DOHH2 (cell line): ENCODE measurements around the gene NDUFS3.
"Not testable (repeated sequence)": the region's sequence is repeated elsewhere in the genome, so short reads cannot be mapped to it uniquely, and the experiment has no call there.

Experiments used
- H3F3A ChIP-seq: fragments of 200-600 bp; sonication (generic), shearing (Covaris generic); 2 replicates; pipeline ENCODE4 v1.6.0; 2016; ENCODE audit warnings: antibody characterized with exemption, mild to moderate bottlenecking; ENCODE audit not compliant: control insufficient read depth, insufficient read depth
- H3K27ac ChIP-seq: fragments of 200-600 bp; sonication (generic); 2 replicates; pipeline ENCODE4 v1.5.1; 2014; ENCODE audit warnings: low read depth, mild to moderate bottlenecking, low read length, moderate library complexity
- H3K27me3 ChIP-seq: fragments of 200-600 bp; sonication (generic); 2 replicates; pipeline ENCODE4 v1.6.1; 2014; ENCODE audit warnings: mild to moderate bottlenecking, low read length, mixed read lengths; ENCODE audit not compliant: control insufficient read depth
- H3K36me3 ChIP-seq: fragments of 200-600 bp; sonication (generic); 2 replicates; pipeline ENCODE4 v1.6.1; 2014; ENCODE audit warnings: mild to moderate bottlenecking, low read length, moderate library complexity, mixed read lengths; ENCODE audit not compliant: control insufficient read depth
- H3K4me1 ChIP-seq: fragments of 200-600 bp; sonication (generic); 2 replicates; pipeline ENCODE4 v1.6.1; 2014; ENCODE audit warnings: mild to moderate bottlenecking, low read length, mixed read lengths; ENCODE audit not compliant: control insufficient read depth
- H3K4me2 ChIP-seq: fragments of 200-600 bp; sonication (generic); 2 replicates; pipeline ENCODE4 v1.6.0; 2014; ENCODE audit warnings: mild to moderate bottlenecking, low read length, moderate library complexity
- H3K4me3 ChIP-seq: fragments of 200-600 bp; sonication (generic); 2 replicates; pipeline ENCODE4 v1.5.1; 2014; ENCODE audit warnings: mild to moderate bottlenecking, low read length, mixed read lengths
- H3K79me2 ChIP-seq: fragments of 200-600 bp; sonication (generic); 2 replicates; pipeline ENCODE4 v1.6.1; 2014; ENCODE audit warnings: mild to moderate bottlenecking, low read length, mixed read lengths; ENCODE audit not compliant: control insufficient read depth
- H3K9me2 ChIP-seq: fragments of 200-600 bp; sonication (generic); replicated peaks from 2 replicates; pipeline ENCODE4 v1.6.1; 2014; ENCODE audit warnings: mild to moderate bottlenecking, low read length, mixed read lengths; ENCODE audit not compliant: control insufficient read depth
- H3K9me3 ChIP-seq: fragments of 200-600 bp; sonication (generic); 2 replicates; pipeline ENCODE4 v1.6.1; 2014; ENCODE audit warnings: antibody characterized with exemption, low read length, mixed read lengths; ENCODE audit not compliant: control insufficient read depth, insufficient read depth
- H4K20me1 ChIP-seq: fragments of 200-600 bp; sonication (generic); 2 replicates; pipeline ENCODE4 v1.6.0; 2014; ENCODE audit warnings: low read depth, mild to moderate bottlenecking, antibody characterized with exemption, low read length, moderate library complexity; ENCODE audit not compliant: control insufficient read depth, insufficient read depth
- CTCF ChIP-seq: fragments of 200-600 bp; sonication (generic); IDR thresholded peaks from one replicate; pipeline ENCODE4 v1.5.1; 2014; ENCODE audit warnings: antibody characterized with exemption, mild to moderate bottlenecking, low read depth, low read length; ENCODE audit not compliant: poor library complexity, severe bottlenecking
- EZH2phosphoT487 ChIP-seq: fragments of 200-600 bp; sonication (generic); IDR thresholded peaks from 2 replicates; pipeline ENCODE4 v1.6.1; 2017; ENCODE audit warnings: borderline replicate concordance, mild to moderate bottlenecking, antibody characterized with exemption, low read length, moderate library complexity, mixed read lengths

The NDUFS3 gene

DNA sequence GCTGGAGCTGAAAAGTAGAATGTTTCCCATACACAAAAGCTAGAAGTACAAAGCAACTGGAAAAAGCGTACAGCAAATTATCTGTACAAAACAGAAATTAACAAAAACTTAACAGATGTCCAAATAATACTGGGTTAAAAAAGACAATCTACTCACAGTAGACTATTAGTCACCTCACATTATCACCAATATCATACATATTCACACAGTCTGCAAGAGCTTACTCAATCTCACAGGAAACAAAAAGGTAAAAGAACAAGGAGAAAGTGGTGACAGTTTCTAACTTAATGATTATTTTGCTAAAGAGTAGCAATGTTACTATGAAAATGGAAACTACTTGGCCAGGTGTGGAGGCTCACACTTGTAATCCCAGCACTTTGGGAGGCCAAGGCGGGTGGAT, 37.8 kb upstream of the NDUFS3 start:
- Histone ChIP-seq H4K20me1 (peaks cover 29% of the 10 kb centered on the region), H3K36me3 (peaks cover 36% of the 10 kb centered on the region), H3K4me1 (peaks cover 48% of the 10 kb centered on the region), H3K27me3 (no peaks in the 10 kb centered on the region), H3F3A (no peaks in the 10 kb centered on the region; the same call in 1 of the 2 replicates), H3K27ac (no peak overlapping the region), H3K9me3 (no peaks in the 10 kb centered on the region), H3K79me2 (peaks cover 100% of the 10 kb centered on the region), H3K4me3 (no peak overlapping the region), H3K4me2 (no peak overlapping the region), H3K9me2 (no peaks in the 10 kb centered on the region)
- TF ChIP-seq CTCF (no peak), EZH2phosphoT487 (no peak)

DNA sequence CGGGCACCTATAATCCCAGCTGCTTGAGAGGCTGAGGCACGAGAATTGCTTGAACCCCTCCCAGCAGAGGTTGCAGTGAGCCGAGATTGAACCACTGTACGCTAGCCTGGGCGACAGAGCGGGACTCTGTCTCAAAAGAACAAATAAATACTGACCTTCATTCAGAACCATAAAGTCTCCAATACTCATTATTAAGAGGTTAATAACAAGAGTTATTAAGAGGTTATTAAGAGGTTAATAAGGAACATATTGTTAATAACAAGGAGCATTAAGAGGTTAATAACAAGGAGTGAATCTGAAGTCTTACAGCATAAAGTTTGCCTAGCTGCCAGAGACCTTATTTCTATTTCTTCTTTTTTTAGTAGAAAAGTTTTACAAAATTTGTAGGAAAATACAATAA, 33.6 kb upstream of the NDUFS3 start:
- H3K9me2 ChIP-seq = no peaks in the 10 kb centered on the region
- no peak overlapping the region for H3K27ac ChIP-seq
- H3K79me2 ChIP-seq = peaks cover 100% of the 10 kb centered on the region
- H3K36me3 ChIP-seq = peaks cover 50% of the 10 kb centered on the region
- H3K9me3 ChIP-seq = no peaks in the 10 kb centered on the region
- peaks cover 31% of the 10 kb centered on the region for H4K20me1 ChIP-seq
- TF ChIP-seq EZH2phosphoT487 = no peak
- TF ChIP-seq CTCF = no peak
- H3K4me3 ChIP-seq = no peak overlapping the region
- peaks cover 26% of the 10 kb centered on the region for H3K4me1 ChIP-seq
- H3K27me3 ChIP-seq = no peaks in the 10 kb centered on the region
- H3K4me2 ChIP-seq = no peak overlapping the region
- H3F3A ChIP-seq = no peaks in the 10 kb centered on the region

GRCh38 chr11:47546274-47546673, 32.6 kb upstream of the NDUFS3 start:
- Histone ChIP-seq H3K79me2 (peaks cover 100% of the 10 kb centered on the region), H3K36me3 (peaks cover 58% of the 10 kb centered on the region), H3K4me1 (peaks cover 35% of the 10 kb centered on the region), H4K20me1 (peaks cover 41% of the 10 kb centered on the region)
- not testable (repeated sequence) for H3K27me3 ChIP-seq, H3K27ac ChIP-seq, H3F3A ChIP-seq, H3K9me2 ChIP-seq, H3K9me3 ChIP-seq, H3K4me2 ChIP-seq, H3K4me3 ChIP-seq

DNA sequence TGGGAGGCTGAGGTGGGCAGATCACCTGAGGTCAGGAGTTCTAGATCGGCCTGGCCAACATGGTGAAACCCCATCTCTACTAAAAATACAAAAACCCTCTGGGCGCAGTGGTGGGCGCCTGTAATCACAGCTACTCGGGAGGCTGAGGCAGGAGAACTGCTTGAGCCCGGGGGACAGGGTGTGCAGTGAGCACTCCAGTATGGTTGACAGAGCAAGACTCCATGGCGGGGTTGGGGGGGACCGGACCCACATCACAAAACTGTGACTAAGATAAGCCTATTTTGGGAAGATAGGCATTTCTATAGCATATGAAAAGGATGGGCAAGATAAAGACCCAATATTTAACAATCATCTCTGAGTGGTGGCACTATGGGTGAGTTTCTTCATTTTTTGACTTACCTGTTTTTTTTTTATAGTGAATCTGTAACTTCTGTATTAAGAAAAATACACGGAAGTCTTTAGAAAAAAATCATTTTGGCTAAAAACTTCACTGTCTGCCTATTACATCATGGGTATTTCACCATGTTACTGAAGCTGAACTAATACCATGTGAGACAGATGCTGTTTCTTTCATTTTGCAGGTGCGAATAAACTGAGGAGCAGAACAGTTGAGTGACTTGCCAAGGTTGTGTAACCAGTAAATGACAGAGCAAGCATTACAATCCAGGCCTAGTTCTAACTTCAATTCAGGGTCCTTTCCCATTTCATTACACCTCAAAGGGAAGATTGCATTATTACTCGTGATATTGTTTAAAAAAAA, 28.4 kb upstream of the NDUFS3 start:
- Histone ChIP-seq H3K9me2 (no peaks in the 10 kb centered on the region), H3K4me3 (peak overlapping the region; percentile 94), H3K79me2 (peaks cover 80% of the 10 kb centered on the region), H3K4me1 (peaks cover 26% of the 10 kb centered on the region), H3K27ac (0 out of 2 replicates have a peak overlapping the region, but pooled peaks have one; percentile 18), H4K20me1 (peaks cover 24% of the 10 kb centered on the region), H3K27me3 (no peaks in the 10 kb centered on the region), H3K9me3 (no peaks in the 10 kb centered on the region), H3K36me3 (peaks cover 58% of the 10 kb centered on the region), H3K4me2 (peak overlapping the region; percentile 100), H3F3A (peaks cover 7% of the 10 kb centered on the region; the same call in 1 of the 2 replicates)
- TF ChIP-seq EZH2phosphoT487 = no peak
- TF ChIP-seq CTCF = no peak
